ENCODE data around the gene UQCR11. TPM values are rescaled to one million over a fixed set of nuclear protein-coding genes. Genes with fewer than 3 reads are reported as not detected.

UQCR11 gene
- polyA plus RNA-seq, 1 donor from 2014 or later: 487 TPM

GRCh38 chr19:1629256-1629808, 24.1 kb upstream of the UQCR11 start:
- Mint-ChIP-seq H3K4me1 (peaks cover 2 to 3% (median 3%) of the 10 kb centered on the region in 3 donors), H3K27ac (no peak overlapping the region), H3K27me3 (no peaks in the 10 kb centered on the region)

GRCh38 chr19:1627194-1627593, 21.9 kb upstream of the UQCR11 start:
- Mint-ChIP-seq H3K4me1 (peaks cover 0 to 8% (median 6%) of the 10 kb centered on the region in 3 donors), H3K36me3 (peaks cover 1% of the 10 kb centered on the region), H3K4me3 (no peak overlapping the region), H3K9me3 (no peaks in the 10 kb centered on the region), H3K27ac (no peak overlapping the region), H3K27me3 (no peaks in the 10 kb centered on the region)

More at GRCh38 chr19:1629256-1629808, 24.1 kb upstream of the UQCR11 start:
- Mint-ChIP-seq H3K9me3 (no peaks in the 10 kb centered on the region), H3K36me3 (peaks cover under 1% of the 10 kb centered on the region), H3K4me3 (no peak overlapping the region)

- H3K9me3 Mint-ChIP-seq: no peaks in the 10 kb centered on the region
- peaks cover 0 to 8% (median 6%) of the 10 kb centered on the region in 3 donors for H3K4me1 Mint-ChIP-seq
- no peak overlapping the region for H3K27ac Mint-ChIP-seq
- no peaks in the 10 kb centered on the region for H3K27me3 Mint-ChIP-seq
- no peak overlapping the region for H3K4me3 Mint-ChIP-seq
- peaks cover 1% of the 10 kb centered on the region for H3K36me3 Mint-ChIP-seq
These were observed 21.3 kb upstream of the UQCR11 start for GRCh38 chr19:1626417-1627010.

- no peak overlapping the region for H3K4me3 Mint-ChIP-seq
- peak overlapping the region in 2 of 3 donors; percentile 5 to 80 for H3K27ac Mint-ChIP-seq
- H3K4me1 Mint-ChIP-seq: peaks cover 2 to 8% (median 6%) of the 10 kb centered on the region in 3 donors
- no peaks in the 10 kb centered on the region for H3K9me3 Mint-ChIP-seq
- no peaks in the 10 kb centered on the region for H3K27me3 Mint-ChIP-seq
- H3K36me3 Mint-ChIP-seq: peaks cover 1% of the 10 kb centered on the region
These were observed 19.2 kb upstream of the UQCR11 start for GRCh38 chr19:1624458-1624857.

GRCh38 chr19:1622541-1622940, 17.3 kb upstream of the UQCR11 start:
- Mint-ChIP-seq H3K4me1 (peaks cover 9 to 15% (median 13%) of the 10 kb centered on the region in 3 donors), H3K27me3 (no peaks in the 10 kb centered on the region), H3K36me3 (peaks cover 1% of the 10 kb centered on the region), H3K4me3 (peak overlapping the region in 1 of 4 donors; percentile 74), H3K27ac (peak overlapping the region in 2 of 3 donors; percentile 61 to 93), H3K9me3 (no peaks in the 10 kb centered on the region)

- peaks cover 15 to 18% (median 17%) of the 10 kb centered on the region in 3 donors for H3K4me1 Mint-ChIP-seq
- H3K27me3 Mint-ChIP-seq: no peaks in the 10 kb centered on the region
- no peaks in the 10 kb centered on the region for H3K9me3 Mint-ChIP-seq
- H3K36me3 Mint-ChIP-seq: peaks cover 1% of the 10 kb centered on the region
- no peak overlapping the region for H3K4me3 Mint-ChIP-seq
- no peak overlapping the region for H3K27ac Mint-ChIP-seq
These were observed 16.7 kb upstream of the UQCR11 start for GRCh38 chr19:1622007-1622406.

GRCh38 chr19:1621574-1621973, 16.3 kb upstream of the UQCR11 start:
- Mint-ChIP-seq H3K9me3 (no peaks in the 10 kb centered on the region), H3K36me3 (peaks cover 1% of the 10 kb centered on the region), H3K4me3 (no peak overlapping the region), H3K4me1 (peaks cover 19 to 22% (median 22%) of the 10 kb centered on the region in 3 donors), H3K27me3 (no peaks in the 10 kb centered on the region), H3K27ac (no peak overlapping the region)

GRCh38 chr19:1621021-1621420, 15.8 kb upstream of the UQCR11 start:
- no peaks in the 10 kb centered on the region for H3K9me3 Mint-ChIP-seq

GRCh38 chr19:1620502-1620901, 15.2 kb upstream of the UQCR11 start:
- Mint-ChIP-seq H3K36me3 (peaks cover 2% of the 10 kb centered on the region), H3K9me3 (no peaks in the 10 kb centered on the region), H3K27ac (no peak overlapping the region), H3K4me3 (no peak overlapping the region), H3K4me1 (peaks cover 21 to 22% (median 22%) of the 10 kb centered on the region in 3 donors), H3K27me3 (no peaks in the 10 kb centered on the region)

More at GRCh38 chr19:1621021-1621420, 15.8 kb upstream of the UQCR11 start:
- H3K27me3 Mint-ChIP-seq: no peaks in the 10 kb centered on the region
- no peak overlapping the region for H3K4me3 Mint-ChIP-seq
- peaks cover 21 to 22% (median 22%) of the 10 kb centered on the region in 3 donors for H3K4me1 Mint-ChIP-seq
- peaks cover 1% of the 10 kb centered on the region for H3K36me3 Mint-ChIP-seq
- no peak overlapping the region for H3K27ac Mint-ChIP-seq

GRCh38 chr19:1619703-1620102, 14.4 kb upstream of the UQCR11 start:
- H3K9me3 Mint-ChIP-seq: no peaks in the 10 kb centered on the region
- H3K36me3 Mint-ChIP-seq: peaks cover 2% of the 10 kb centered on the region
- no peak overlapping the region for H3K4me3 Mint-ChIP-seq
- peaks cover 21 to 22% (median 21%) of the 10 kb centered on the region in 3 donors for H3K4me1 Mint-ChIP-seq
- no peaks in the 10 kb centered on the region for H3K27me3 Mint-ChIP-seq
- H3K27ac Mint-ChIP-seq: peak overlapping the region in 1 of 3 donors; percentile 35

GRCh38 chr19:1619094-1619439, 13.8 kb upstream of the UQCR11 start:
- Mint-ChIP-seq H3K4me1 (peaks cover 18 to 21% (median 18%) of the 10 kb centered on the region in 3 donors), H3K27me3 (no peaks in the 10 kb centered on the region), H3K4me3 (no peak overlapping the region), H3K9me3 (no peaks in the 10 kb centered on the region), H3K27ac (no peak overlapping the region), H3K36me3 (peaks cover 1% of the 10 kb centered on the region)

- H3K4me1 Mint-ChIP-seq: peaks cover 18 to 21% (median 18%) of the 10 kb centered on the region in 3 donors
- peak overlapping the region in 3 of 4 donors; percentile 20 to 82 (median 24) for H3K4me3 Mint-ChIP-seq
- H3K9me3 Mint-ChIP-seq: no peaks in the 10 kb centered on the region
- no peaks in the 10 kb centered on the region for H3K27me3 Mint-ChIP-seq
- peak overlapping the region in 2 of 3 donors; percentile 54 to 91 for H3K27ac Mint-ChIP-seq
- H3K36me3 Mint-ChIP-seq: peaks cover 1% of the 10 kb centered on the region
These were observed 13.2 kb upstream of the UQCR11 start for GRCh38 chr19:1618157-1619093.

GRCh38 chr19:1616875-1617274, 11.6 kb upstream of the UQCR11 start:
- no peaks in the 10 kb centered on the region for H3K27me3 Mint-ChIP-seq
- peaks cover 1% of the 10 kb centered on the region for H3K36me3 Mint-ChIP-seq
- H3K4me3 Mint-ChIP-seq: peak overlapping the region in 2 of 4 donors; percentile 27 to 85
- peaks cover 14 to 21% (median 18%) of the 10 kb centered on the region in 3 donors for H3K4me1 Mint-ChIP-seq
- H3K27ac Mint-ChIP-seq: peak overlapping the region; percentile 14 to 77 (median 75)
- H3K9me3 Mint-ChIP-seq: no peaks in the 10 kb centered on the region

GRCh38 chr19:1616396-1616795, 11.1 kb upstream of the UQCR11 start:
- peak overlapping the region in 1 of 4 donors; percentile 27 for H3K4me3 Mint-ChIP-seq
- no peaks in the 10 kb centered on the region for H3K27me3 Mint-ChIP-seq
- peaks cover 1% of the 10 kb centered on the region for H3K36me3 Mint-ChIP-seq
- peak overlapping the region in 1 of 3 donors; percentile 75 for H3K27ac Mint-ChIP-seq
- H3K4me1 Mint-ChIP-seq: peaks cover 14 to 21% (median 20%) of the 10 kb centered on the region in 3 donors
- H3K9me3 Mint-ChIP-seq: no peaks in the 10 kb centered on the region

Measured in IgD-negative memory B cell (primary cell).